GM10266 (cell line): Measurements from ENCODE around the gene COTL1.

ENCODE experiments used
- DNase-seq: peaks from one replicate; pipeline ENCODE4 v3.0.0; 2012; ENCODE audit errors: extremely low spot score
- TF ChIP-seq, protein P1 (sequence below): IDR thresholded peaks from 2 replicates; pipeline ENCODE4 v1.5.1; 2012; ENCODE audit warnings: mild to moderate bottlenecking, low read depth; ENCODE audit not compliant: control insufficient read depth, insufficient read depth; ENCODE audit errors: missing control alignments

Gene COTL1

GRCh38 chr16:84659656-84660300 lies 41.9 kb upstream of the COTL1 start:
- TF ChIP-seq, protein P1, sequence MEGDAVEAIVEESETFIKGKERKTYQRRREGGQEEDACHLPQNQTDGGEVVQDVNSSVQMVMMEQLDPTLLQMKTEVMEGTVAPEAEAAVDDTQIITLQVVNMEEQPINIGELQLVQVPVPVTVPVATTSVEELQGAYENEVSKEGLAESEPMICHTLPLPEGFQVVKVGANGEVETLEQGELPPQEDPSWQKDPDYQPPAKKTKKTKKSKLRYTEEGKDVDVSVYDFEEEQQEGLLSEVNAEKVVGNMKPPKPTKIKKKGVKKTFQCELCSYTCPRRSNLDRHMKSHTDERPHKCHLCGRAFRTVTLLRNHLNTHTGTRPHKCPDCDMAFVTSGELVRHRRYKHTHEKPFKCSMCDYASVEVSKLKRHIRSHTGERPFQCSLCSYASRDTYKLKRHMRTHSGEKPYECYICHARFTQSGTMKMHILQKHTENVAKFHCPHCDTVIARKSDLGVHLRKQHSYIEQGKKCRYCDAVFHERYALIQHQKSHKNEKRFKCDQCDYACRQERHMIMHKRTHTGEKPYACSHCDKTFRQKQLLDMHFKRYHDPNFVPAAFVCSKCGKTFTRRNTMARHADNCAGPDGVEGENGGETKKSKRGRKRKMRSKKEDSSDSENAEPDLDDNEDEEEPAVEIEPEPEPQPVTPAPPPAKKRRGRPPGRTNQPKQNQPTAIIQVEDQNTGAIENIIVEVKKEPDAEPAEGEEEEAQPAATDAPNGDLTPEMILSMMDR: no peak
- DNase-seq: no peak

DNA sequence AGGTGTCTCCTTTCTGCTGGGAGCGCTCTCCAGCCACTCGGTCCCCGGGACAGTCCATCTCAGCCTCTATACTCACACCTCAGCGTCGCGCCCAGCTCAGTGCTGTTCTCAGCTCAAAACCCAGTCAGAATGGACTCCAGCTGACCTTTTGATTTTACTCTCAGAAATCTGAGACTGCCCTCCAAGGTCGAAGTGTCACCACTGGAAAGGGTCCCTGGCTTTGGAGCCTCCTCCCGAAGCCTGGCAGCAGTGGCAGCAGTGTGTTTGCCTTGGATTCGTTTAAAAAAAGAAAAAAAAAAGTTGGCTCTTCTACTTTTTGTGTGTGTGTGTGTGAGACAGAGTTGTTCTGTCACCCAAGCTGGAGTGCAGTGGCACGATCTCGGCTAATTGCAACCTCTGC lies 40.8 kb upstream of the COTL1 start:
- DNase-seq: no peak
- TF ChIP-seq, protein P1: no peak

DNA sequence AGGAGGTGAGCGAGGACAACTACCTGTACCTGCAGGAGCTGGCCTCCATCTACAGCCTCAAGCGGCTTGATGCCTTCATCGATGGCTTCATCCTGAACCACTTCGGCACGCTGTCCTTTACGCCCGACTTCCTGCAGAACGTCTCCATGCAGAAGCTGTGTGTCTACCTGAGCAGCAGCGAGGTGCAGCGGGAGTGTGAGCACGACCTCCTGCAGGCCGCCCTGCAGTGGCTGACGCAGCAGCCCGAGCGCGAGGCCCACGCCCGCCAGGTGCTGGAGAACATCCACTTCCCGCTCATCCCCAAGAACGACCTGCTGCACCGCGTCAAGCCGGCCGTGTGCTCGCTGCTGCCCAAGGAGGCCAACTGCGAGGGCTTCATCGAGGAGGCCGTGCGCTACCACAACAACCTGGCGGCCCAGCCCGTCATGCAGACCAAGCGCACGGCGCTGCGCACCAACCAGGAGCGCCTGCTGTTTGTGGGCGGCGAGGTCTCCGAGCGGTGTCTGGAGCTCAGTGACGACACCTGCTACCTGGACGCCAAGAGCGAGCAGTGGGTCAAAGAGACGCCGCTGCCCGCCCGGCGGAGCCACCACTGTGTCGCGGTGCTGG lies 39.5 kb upstream of the COTL1 start:
- TF ChIP-seq, protein P1: no peak
- no peak for DNase-seq

DNA sequence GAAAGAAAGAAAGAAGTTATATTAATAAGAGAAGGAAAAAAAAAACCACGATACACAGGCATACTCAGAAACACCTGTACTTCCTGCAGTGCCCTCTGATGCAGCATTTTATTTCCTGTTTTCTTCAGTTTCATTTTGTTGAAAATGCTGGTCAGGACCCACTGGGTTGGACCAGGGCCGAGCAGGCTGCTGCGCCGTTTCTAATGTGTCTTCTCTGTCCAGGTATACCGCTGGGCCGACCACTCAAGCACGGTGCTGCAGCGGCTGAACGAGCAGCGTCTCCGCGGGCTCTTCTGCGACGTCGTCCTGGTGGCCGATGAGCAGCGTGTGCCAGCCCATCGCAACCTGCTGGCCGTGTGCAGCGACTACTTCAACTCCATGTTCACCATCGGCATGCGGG lies 38.8 kb upstream of the COTL1 start:
- DNase-seq: no peak
- TF ChIP-seq, protein P1: no peak

- TF ChIP-seq, protein P1: no peak
- no peak for DNase-seq
These were observed 37.1 kb upstream of the COTL1 start for GRCh38 chr16:84654998-84655397.

DNA sequence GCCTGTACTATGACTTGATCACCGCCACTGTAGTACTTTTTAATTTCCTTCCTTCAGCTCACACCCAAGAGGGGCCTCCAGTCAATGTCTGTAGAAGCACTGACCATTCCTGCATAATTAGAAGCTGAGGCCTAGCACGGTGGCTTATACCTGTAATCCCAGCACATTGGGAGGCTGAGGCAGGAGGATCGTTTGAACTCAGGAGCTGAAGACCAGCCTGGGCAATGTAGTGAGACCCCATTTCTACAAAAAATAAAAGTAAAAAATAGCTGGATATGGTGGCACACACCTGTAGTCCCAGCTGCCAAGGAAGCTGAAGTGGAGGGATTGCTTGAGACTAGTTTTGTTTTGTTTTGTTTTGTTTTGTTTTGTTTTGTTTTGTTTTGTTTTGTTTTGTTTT lies 36.4 kb upstream of the COTL1 start:
- DNase-seq: no peak

DNA sequence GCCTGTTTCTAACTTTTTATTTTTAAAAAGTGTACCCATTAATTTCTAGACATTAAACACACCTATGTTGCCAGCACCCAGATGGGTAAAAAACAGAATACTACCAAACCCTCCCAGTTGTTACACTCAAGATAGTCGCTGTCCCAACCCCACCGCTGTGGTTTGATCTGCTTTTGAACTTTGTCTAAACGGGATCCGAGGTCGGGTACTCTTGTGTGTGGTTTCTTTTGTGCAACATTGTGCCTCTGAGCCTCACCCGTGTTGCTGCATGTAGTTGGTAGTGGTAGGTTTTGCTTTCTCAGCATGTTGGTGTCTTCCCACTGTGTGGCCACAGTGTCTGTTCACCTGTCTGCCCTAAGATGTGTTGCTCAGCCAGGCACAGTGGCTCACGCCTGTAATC lies 34.7 kb upstream of the COTL1 start:
- no peak for DNase-seq
- TF ChIP-seq, protein P1: no peak

More for the DNA sequence above, 36.4 kb upstream of the COTL1 start:
- TF ChIP-seq, protein P1: no peak
